ENCODE data around the gene ZBBX.

- no peak for TF ChIP-seq POLR2A (IDR thresholded peaks at IDR 0.05)
- no peak for TF ChIP-seq CTCF (IDR thresholded peaks at IDR 0.05)
- TF ChIP-seq POLR2AphosphoS5 (IDR thresholded peaks at IDR 0.05) = no peak
These were observed 177.0 kb downstream of the ZBBX start for GRCh38 chr3:167203062-167203461.
